HepG2 (cell line): ENCODE measurements around the gene NUDT7. TPM values are rescaled to one million over a fixed set of nuclear protein-coding genes. Genes with fewer than 3 reads are reported as not detected.

Experiments
- ATAC-seq: fragments of 200-7000 bp; cut with Tn5 transposase; 3 replicates; pipeline ENCODE4 v1.9.1; 2020; ENCODE audit warnings: mild to moderate bottlenecking, moderate library complexity
- BruUV-seq: library from RNA; stranded (reverse); fragments of 400-500 nt; replicated peaks from 2 replicates; lab custom pipeline; 2021; lab: Mats Ljungman, UMichigan
- CTCF ChIA-PET: fragments of 300-600 bp; formaldehyde crosslinking; extraction: SDS; loops from one replicate; lab custom pipeline; 2021; ENCODE audit warnings: low total read pairs, inconsistent platforms, low intra/inter-chr PET ratio; lab: Yijun Ruan, JAX
- POLR2A ChIA-PET: fragments of 350-600 bp; sonication (Branson Sonifier 250); formaldehyde crosslinking; loops from one replicate; lab custom pipeline; 2020; ENCODE audit warnings: antibody characterized with exemption, inconsistent platforms; lab: Yijun Ruan, JAX
- DNase-seq: peaks from one replicate; pipeline ENCODE4 v3.0.0-alpha.2; 2015; ENCODE audit warnings: low spot score
- FAIRE-seq: peaks from 3 replicates; lab custom pipeline; 2011; peaks lifted over from hg19 to GRCh38; lab: Jason Lieb, UNC
- H2AFZ ChIP-seq: one replicate; pipeline ENCODE4 v1.6.1; 2011; ENCODE audit warnings: low read length, inconsistent platforms
- H3K27ac ChIP-seq: fragments of 300-600 bp; 3 replicates; pipeline ENCODE4 v1.8.0; 2011; ENCODE audit warnings: mixed run types, mild to moderate bottlenecking, mixed read lengths, low read length, inconsistent platforms; ENCODE audit not compliant: insufficient read depth; ENCODE audit errors: extremely low read length
- H3K27me3 ChIP-seq, 2 experiments: fragments of 200-600 bp in 1 of 2; 2 replicates in 1 of 2; 3 replicates in 1 of 2; pipeline versions ENCODE4 v1.6.0 to v1.8.0; 2011; ENCODE audit warnings: low read length in 2 of 2, mild to moderate bottlenecking in 2 of 2, moderate library complexity in 2 of 2, inconsistent platforms in 1 of 2; ENCODE audit not compliant: insufficient read depth in 2 of 2, control insufficient read depth in 1 of 2
- H3K36me3 ChIP-seq, 2 experiments: fragments of 200-600 bp in 1 of 2; replicated peaks in 1 of 2; 2 replicates in 1 of 2; 3 replicates in 1 of 2; pipeline versions ENCODE4 v1.5.1 to v1.8.0; 2011; ENCODE audit warnings: low read length in 2 of 2, inconsistent platforms in 1 of 2; ENCODE audit not compliant: insufficient read depth in 2 of 2, control insufficient read depth in 1 of 2
- H3K4me1 ChIP-seq: 2 replicates; pipeline ENCODE4 v1.5.1; 2012; ENCODE audit warnings: low read length, inconsistent platforms; ENCODE audit not compliant: insufficient read depth
- H3K4me2 ChIP-seq: 2 replicates; pipeline ENCODE4 v1.6.0; 2011; ENCODE audit warnings: low read depth, low read length, inconsistent platforms
- H3K4me3 ChIP-seq, 3 experiments: fragments of 200-600 bp in 1 of 3; sonication (generic), shearing (Covaris generic) in 1 of 3; replicated peaks in 1 of 3; 2 replicates each; pipeline ENCODE4 v1.5.1; 2011 to 2016; ENCODE audit warnings: low read length in 3 of 3, inconsistent platforms in 2 of 3, low read depth in 2 of 3, mild to moderate bottlenecking in 2 of 3, control low read depth in 1 of 3, mixed read lengths in 1 of 3; ENCODE audit not compliant: insufficient read depth in 1 of 3
- H3K79me2 ChIP-seq: one replicate; pipeline ENCODE4 v1.6.1; 2011; ENCODE audit warnings: low read length, inconsistent platforms; ENCODE audit not compliant: insufficient read depth
- H3K9ac ChIP-seq: 2 replicates; pipeline ENCODE4 v1.6.0; 2011; ENCODE audit warnings: mild to moderate bottlenecking, low read depth, low read length, inconsistent platforms; ENCODE audit not compliant: insufficient read depth
- H3K9me3 ChIP-seq: 2 replicates; pipeline ENCODE4 v1.5.1; 2012; ENCODE audit warnings: mild to moderate bottlenecking, low read length
- H4K20me1 ChIP-seq: 2 replicates; pipeline ENCODE4 v1.6.0; 2011; ENCODE audit warnings: inconsistent platforms, mild to moderate bottlenecking, low read length, moderate library complexity; ENCODE audit not compliant: insufficient read depth
- HHEX ChIP-seq: IDR thresholded peaks from 2 replicates; pipeline ENCODE4 v1.6.1; 2016; ENCODE audit warnings: control low read depth
- KLF6 ChIP-seq: IDR thresholded peaks from 2 replicates; pipeline ENCODE4 v1.8.0; 2016; ENCODE audit warnings: missing biosample characterization, missing genetic modification reagents
- MATR3 ChIP-seq: sonication (generic); formaldehyde crosslinking; IDR thresholded peaks from 2 replicates; pipeline ENCODE4 v1.4.0; 2020; ENCODE audit warnings: missing genetic modification reagents
- MLLT10 ChIP-seq: sonication (generic); formaldehyde crosslinking; IDR thresholded peaks from 2 replicates; pipeline ENCODE4 v1.4.0; 2020; ENCODE audit warnings: missing genetic modification reagents
- NKX3-1 ChIP-seq: sonication (generic); formaldehyde crosslinking; IDR thresholded peaks from 2 replicates; pipeline ENCODE4 v1.5.0; 2020; ENCODE audit warnings: missing genetic modification reagents
- ZFP36L2 ChIP-seq: sonication (generic); formaldehyde crosslinking; IDR thresholded peaks from 2 replicates; pipeline ENCODE4 v1.4.0; 2020; ENCODE audit warnings: missing genetic modification reagents
- ZNF10 ChIP-seq: sonication (generic); formaldehyde crosslinking; IDR thresholded peaks from 2 replicates; pipeline ENCODE4 v1.4.0; 2020; ENCODE audit warnings: mild to moderate bottlenecking, low read depth, missing genetic modification reagents, borderline replicate concordance
- ZNF552 ChIP-seq: sonication (generic); formaldehyde crosslinking; IDR thresholded peaks from 2 replicates; pipeline ENCODE4 v1.9.0; 2022; ENCODE audit warnings: missing genetic modification reagents, mild to moderate bottlenecking, borderline replicate concordance
- ZNF761 ChIP-seq: sonication (generic); formaldehyde crosslinking; conservative IDR thresholded peaks from 2 replicates; pipeline ENCODE4 v1.4.0; 2020; ENCODE audit warnings: mild to moderate bottlenecking, missing genetic modification reagents
- ZNF776 ChIP-seq: sonication (generic); formaldehyde crosslinking; IDR thresholded peaks from 2 replicates; pipeline ENCODE4 v1.4.0; 2020; ENCODE audit warnings: mild to moderate bottlenecking, missing genetic modification reagents
- ZNF879 ChIP-seq: sonication (generic); formaldehyde crosslinking; IDR thresholded peaks from 2 replicates; pipeline ENCODE4 v1.8.1; 2023; ENCODE audit warnings: missing genetic modification reagents
- WGBS: methylation state at CpG from one replicate; pipeline ENCODE4 v1.1.6; 2017; ENCODE audit warnings: low lambda C conversion rate; 5-methylcytosine and 5-hydroxymethylcytosine counted together
- in situ Hi-C: cut with HindIII; loops from 2 replicates; pipeline ENCODE4 v1.10.0; 2017; ENCODE audit warnings: low pct_unique_long_range_greater_than_20kb; ENCODE audit not compliant: extremely low pct_ligation_motif_present
- intact Hi-C: fragments of 100-400 bp; cut with micrococcal nuclease; formaldehyde crosslinking; loops from one replicate; pipeline ENCODE4 v1.10.0; 2022; ENCODE audit not compliant: unreplicated experiment
- polyA plus RNA-seq, 8 experiments: library from polyadenylated mRNA; depleted of rRNA in 3 of 8; stranded (reverse) in 7 of 8; unstranded in 1 of 8; fragments of >200 nt; fragmentation: Illumina TruSeq in 4 of 8; extraction: Trizol in 4 of 8; gene quantifications; 2 replicates each; pipeline versions ENCODE4 v1.2.1 to v1.2.3, GENCODE V29; 2011 to 2016; ENCODE audit warnings: low read depth in 4 of 8, missing spikeins in 1 of 8, mixed read lengths in 1 of 8; ENCODE audit not compliant: insufficient read depth in 1 of 8
- total RNA-seq, 5 experiments: library from RNA; depleted of rRNA; stranded (reverse); fragments of >200 nt; fragmentation: Illumina TruSeq; extraction: Trizol; gene quantifications; 2 replicates each; pipeline ENCODE4 v1.2.3, GENCODE V29; 2016; ENCODE audit warnings: low read depth in 1 of 5
- TF ChIP-seq, protein P1 (sequence below): sonication (generic); formaldehyde crosslinking; IDR thresholded peaks from 2 replicates; pipeline ENCODE4 v1.4.0; 2020; ENCODE audit warnings: mild to moderate bottlenecking, low read depth, missing genetic modification reagents

The NUDT7 gene
- total and polyA plus RNA-seq, 2 of the 13 experiments (the other 11 are each of a cell fraction or from before 2014, with no cell fraction given): 14.3 to 23.9 TPM

DNA sequence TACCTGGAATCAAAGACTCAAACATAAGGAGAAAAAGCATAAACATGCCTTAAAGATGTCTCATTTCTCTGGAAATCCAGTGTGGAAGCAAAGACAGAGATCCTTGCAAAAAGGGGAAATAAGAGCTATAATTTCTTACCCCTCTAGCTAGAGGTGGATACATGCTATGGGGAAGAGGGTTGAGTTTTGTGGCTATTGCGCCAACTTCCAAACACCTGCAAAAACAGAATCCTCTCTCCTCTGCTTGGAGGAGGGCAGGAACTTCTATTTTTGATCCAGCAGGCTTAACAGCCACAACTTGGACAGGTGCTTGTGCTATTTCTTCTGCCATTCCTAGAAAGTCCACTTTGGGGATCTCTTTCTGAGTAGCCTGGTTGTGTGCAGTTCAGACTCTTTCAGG, 21.5 kb upstream of the NUDT7 start:
- Histone ChIP-seq H3K4me2 (no peak overlapping the region), H4K20me1 (no peaks in the 10 kb centered on the region), H3K9ac (no peak overlapping the region), H3K79me2 (no peaks in the 10 kb centered on the region), H3K9me3 (peaks cover 8% of the 10 kb centered on the region; the same call in 1 of the 2 replicates), H3K36me3 (no peaks in the 10 kb centered on the region), H3K27me3 (peaks cover 0 to 4% of the 10 kb centered on the region in 2 experiments; a peak in 2 of 5 replicates), H3K4me3 (no peak overlapping the region), H3K27ac (no peak overlapping the region), H3K4me1 (no peaks in the 10 kb centered on the region), H2AFZ (no peak overlapping the region)
- TF ChIP-seq MATR3 (CRISPR knock-in tag): no peak
- TF ChIP-seq ZNF761 (CRISPR knock-in tag): no peak
- TF ChIP-seq, protein P1, sequence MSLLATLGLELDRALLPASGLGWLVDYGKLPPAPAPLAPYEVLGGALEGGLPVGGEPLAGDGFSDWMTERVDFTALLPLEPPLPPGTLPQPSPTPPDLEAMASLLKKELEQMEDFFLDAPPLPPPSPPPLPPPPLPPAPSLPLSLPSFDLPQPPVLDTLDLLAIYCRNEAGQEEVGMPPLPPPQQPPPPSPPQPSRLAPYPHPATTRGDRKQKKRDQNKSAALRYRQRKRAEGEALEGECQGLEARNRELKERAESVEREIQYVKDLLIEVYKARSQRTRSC (CRISPR knock-in tag): no peak
- in situ Hi-C loops (no loop called here), intact Hi-C loops (no loop called here)
- ChIA-PET POLR2A (no interaction called here), CTCF (no interaction called here)
- no peak for ATAC-seq
- BruUV-seq: no TSS peak
- no peak for DNase-seq
- 83% methylated on average over 1 of the region's 1 CpG for WGBS
- FAIRE-seq: no peak

- Histone ChIP-seq H3K9me3 (peaks cover 8% of the 10 kb centered on the region; the same call in 1 of the 2 replicates), H3K9ac (no peak overlapping the region), H4K20me1 (no peaks in the 10 kb centered on the region), H3K79me2 (no peaks in the 10 kb centered on the region), H3K27me3 (peaks cover 0 to 4% of the 10 kb centered on the region in 2 experiments; a peak in 2 of 5 replicates), H2AFZ (no peak overlapping the region), H3K4me3 (no peak overlapping the region), H3K4me1 (no peaks in the 10 kb centered on the region), H3K36me3 (no peaks in the 10 kb centered on the region), H3K4me2 (no peak overlapping the region), H3K27ac (no peak overlapping the region)
- in situ Hi-C loops: no loop called here
- 38% methylated on average over 4 of the region's 4 CpGs for WGBS
- FAIRE-seq (no peak), ATAC-seq (no peak), DNase-seq (no peak)
- ChIA-PET CTCF (no interaction called here), POLR2A (no interaction called here)
- no TSS peak for BruUV-seq
- intact Hi-C loops: no loop called here
- TF ChIP-seq ZNF552 (CRISPR knock-in tag): no peak
- no peak for TF ChIP-seq ZNF776 (CRISPR knock-in tag)
- no peak for TF ChIP-seq ZNF879 (CRISPR knock-in tag)
- no peak for TF ChIP-seq NKX3-1
- TF ChIP-seq ZNF10 (CRISPR knock-in tag): no peak
- no peak for TF ChIP-seq ZFP36L2 (CRISPR knock-in tag)
- TF ChIP-seq HHEX: no peak
- no peak for TF ChIP-seq KLF6
- no peak for TF ChIP-seq MLLT10 (CRISPR knock-in tag)
Measured at GRCh38 chr16:77705351-77705750, 17.0 kb upstream of the NUDT7 start.
